ENCODE results near the gene EME1.

Gene EME1

DNA sequence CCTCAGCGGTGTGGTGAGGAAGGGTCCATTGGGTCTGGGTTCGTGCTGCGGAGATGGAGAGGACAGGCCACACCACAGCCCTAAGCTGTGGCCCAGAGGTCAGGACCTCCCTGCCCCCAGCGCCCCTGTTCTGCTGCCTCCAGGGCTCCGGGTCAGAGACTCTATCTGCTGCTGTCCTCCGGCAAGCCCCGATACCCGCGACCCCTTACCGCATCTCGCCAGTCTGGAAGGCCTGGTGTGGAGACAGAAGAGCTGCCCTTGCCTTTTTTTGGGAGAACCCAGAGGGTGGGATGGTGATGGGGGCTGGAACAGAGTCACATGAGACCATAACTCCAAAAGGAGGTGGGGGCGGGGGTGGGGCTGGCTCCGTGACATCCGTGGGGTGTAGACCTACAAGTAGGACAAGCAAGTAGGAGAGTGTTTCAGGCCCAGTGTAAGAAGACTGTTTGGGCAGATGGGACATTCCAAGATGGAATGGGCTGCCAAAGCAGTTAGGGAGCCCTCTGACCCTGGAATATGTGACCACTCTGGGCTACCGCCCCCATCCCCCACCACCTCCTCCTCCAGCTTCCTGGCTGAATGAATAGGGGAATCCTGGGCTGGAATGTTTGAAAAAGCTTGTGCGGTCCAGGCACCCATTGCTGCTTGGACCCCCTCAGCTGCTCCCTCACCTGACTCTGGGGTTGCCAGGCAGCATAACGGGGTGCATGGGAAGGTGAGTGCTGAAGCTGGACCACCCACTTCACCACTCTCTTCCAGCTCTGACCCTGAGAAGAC is 25.7 kb upstream of the EME1 start:
- DNase-seq (ENCODE audit: low read depth in 1 of 2, low spot score in 1 of 2), result no peak

DNA sequence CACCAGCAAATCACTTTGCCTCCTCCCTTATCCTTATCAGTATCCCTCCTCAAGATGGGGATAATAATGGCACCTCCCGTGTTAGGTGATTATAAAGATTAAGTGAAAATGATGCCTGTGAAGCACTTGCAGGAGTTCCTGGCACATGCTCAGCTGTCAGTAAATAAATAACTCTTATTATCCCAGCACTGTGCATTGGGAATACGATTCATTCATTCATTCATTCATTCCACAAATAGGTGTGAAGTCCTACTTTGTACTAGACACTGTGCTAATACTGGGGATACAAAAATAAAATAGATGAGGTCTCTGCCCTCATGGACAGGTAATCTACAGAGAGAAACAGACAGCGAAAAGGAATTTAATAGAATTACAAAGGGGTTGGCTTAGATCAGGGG is 25.1 kb upstream of the EME1 start:
- no peak for DNase-seq (ENCODE audit: low read depth in 1 of 2, low spot score in 1 of 2)

DNA sequence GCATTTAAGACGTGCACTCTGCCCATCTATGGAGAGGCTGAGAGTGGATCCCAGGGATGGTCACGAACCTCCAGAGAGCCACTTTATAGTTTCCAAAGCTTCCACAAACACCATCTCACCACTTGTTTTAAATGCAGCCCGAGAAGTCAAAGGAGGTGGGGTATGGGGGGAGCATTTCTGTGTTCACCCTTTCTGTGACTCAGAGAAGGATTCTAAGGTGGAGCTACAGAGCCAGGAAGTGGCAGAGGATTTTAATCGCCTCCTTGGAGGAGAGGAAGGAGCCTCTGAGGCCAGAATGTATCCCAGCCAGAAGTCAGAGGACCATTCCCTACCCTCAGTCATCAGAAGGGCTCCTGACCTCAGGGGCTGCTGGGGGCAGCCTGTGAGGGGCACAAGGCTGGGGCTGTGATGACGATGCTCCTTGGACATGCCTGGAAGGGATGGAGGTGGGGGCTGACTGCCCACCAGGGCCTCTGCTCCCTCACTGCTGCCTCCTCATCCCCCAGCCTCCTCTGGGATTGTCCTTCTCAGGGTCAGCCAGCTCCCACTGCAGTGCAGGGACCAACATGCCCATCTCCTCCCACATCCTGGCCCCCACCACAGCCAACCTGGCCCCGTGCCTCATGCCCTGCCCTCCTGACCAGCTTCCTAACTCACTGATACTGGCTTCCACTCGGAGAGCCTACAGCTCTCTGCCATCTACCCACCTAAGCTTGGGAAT is 24.3 kb upstream of the EME1 start:
- no peak for DNase-seq (ENCODE audit: low read depth in 1 of 2, low spot score in 1 of 2)

DNA sequence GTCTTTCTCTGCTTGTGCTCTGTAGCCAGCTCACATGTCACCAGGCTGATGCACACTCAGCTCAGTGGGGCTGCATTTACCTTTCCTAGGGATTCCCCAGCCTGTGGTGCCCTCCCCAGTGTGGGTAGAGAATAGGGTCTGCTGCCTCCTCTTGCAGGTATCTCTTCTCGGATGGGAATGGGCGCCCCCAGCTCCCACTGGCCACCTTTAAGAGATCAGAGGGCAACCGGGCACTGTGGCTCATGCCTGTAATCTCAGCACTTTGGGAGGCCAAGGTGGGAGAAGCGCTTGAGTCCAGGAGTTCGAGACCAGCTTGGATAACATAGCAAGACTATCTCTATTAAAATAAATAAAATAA is 23.8 kb upstream of the EME1 start:
- no peak for DNase-seq (ENCODE audit: low read depth in 1 of 2, low spot score in 1 of 2)

DNA sequence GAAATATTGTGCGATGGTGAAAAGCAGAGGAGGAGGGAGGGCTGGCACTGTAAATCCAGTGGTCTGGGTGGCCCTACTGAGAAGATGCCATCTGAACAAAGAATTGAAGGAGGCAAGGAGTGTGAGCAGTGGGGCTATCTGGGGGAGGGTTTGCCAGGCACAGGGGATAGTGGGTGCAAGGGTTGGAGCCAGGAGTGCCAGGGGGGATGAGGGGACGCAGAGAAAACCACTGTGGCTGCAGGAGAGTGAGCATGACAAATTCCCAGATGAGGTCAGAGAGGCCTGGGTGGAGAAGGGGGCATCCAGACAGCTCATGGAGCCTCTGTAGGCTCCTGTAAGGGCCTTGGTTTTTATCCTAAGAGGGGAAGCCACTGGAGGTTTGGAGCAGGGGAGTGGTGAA is 22.3 kb upstream of the EME1 start:
- DNase-seq (ENCODE audit: low read depth in 1 of 2, low spot score in 1 of 2), result no peak

DNA sequence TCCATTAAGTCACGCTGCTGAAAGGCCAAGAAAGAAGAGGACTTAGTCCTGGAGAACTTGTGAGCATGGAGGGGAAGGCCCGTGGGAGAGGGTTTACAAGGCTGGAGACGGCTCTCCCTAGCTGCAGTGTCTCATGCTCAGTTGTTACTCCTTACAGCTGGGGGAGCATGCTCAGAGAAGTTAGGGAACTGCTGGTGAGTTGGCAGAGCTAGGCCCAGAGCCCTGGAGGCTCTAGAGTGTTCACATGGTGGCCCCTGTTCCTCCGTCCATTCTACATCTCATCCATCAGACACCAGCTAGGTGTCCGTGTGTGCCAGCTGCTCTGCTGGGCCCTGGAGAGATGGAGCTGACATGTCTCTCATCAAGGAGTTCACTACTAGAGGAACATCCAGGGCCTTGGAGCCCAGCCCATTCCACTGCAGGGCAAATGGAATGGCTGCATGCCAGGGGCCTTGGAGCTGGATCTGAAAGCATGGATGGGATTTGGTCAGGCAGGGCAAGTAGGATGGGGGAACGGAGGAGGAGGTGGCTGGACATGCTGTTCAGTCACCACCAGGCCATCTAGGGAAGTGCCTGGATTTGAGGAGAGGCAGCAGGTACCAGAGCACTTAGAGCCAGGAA is 20.8 kb upstream of the EME1 start:
- DNase-seq (ENCODE audit: low read depth in 1 of 2, low spot score in 1 of 2), result no peak

DNA sequence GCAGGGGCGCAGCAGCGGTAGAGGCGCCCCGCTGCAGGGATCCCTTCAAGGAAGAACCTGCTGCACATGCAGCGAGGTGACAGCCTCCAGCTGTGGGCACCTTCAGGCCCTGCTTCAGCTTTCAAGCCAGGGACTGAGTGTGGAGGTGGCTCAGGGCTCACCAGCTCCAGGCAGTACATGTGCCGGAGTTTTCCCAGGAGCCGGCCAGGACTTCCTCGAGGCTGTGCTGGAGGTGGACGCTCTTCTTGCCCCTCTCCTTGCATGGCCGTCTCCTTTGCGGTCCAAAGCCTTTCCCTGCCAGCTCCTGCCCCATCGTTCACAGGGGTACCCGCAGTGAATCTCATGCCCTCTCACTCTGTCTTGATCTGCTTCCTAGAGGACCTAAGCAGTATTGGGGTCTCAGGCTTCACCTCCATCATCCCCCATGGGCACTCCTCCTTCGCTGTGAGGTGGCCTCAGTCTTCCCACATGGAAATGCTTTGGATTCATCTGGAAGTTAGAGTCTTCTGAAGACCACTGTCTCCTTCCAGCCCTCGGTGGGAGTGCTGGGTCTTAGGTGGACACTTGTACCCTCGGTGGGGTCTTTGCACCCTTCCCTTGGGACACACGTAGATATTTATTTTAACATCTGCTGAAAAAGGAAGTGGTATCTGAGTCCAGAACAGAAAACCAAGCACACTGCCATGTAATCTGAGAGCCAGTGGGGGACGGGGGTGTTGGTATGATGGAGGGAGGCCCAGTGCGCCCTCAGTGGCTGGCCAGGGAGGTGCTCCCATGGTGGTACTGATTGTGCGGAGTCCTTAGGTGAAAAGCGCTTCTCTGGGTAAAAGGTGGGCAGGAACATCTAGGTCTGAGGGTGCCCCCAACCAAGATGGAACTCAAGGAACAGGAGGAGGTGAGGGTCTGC is 20.1 kb upstream of the EME1 start:
- DNase-seq (ENCODE audit: low read depth in 1 of 2, low spot score in 1 of 2), result no peak

DNA sequence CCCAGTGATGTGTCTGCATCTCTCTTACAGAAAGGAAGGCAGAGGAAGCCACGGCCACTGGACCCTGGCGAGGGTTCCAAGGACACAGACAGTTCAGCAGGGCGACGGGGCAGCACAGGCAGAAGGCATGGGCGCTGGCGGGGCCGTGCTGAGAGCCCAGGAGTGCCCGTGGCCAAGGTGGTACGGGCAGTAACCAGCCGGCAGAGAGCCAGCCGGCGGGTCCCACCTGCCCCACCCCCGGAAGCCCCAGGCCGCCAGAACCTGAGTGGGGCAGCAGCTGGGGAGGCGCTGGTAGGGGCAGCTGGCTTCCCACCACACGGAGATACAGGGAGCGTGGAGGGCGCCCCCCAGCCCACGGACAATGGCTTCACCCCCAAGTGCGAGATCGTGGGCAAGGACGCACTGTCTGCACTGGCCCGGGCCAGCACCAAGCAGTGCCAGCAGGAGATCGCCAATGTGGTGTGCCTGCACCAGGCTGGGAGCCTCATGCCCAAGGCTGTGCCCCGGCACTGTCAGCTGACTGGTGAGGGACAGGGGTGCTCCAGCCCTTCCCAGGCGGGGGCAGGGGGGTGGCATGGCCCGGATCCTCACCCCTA is 19.3 kb upstream of the EME1 start:
- no peak for DNase-seq (ENCODE audit: low read depth in 1 of 2, low spot score in 1 of 2)

DNA sequence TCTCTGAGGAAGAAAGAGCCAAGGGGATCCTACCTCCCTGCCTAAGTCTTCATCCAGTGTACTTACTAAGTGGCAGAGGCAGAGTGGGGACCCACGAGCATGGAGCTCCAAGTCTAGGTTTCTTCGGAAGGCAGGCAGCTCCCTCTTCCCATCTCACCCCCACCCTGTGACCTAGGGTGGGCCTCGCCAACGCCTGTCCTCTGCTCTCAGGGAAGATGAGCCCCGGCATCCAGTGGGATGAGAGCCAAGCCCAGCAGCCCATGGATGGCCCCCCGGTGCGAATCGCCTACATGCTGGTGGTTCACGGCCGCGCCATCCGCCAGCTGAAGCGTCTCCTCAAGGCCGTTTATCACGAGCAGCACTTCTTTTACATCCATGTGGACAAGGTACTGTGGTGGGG is 18.8 kb upstream of the EME1 start:
- no peak for DNase-seq (ENCODE audit: low read depth in 1 of 2, low spot score in 1 of 2)

DNA sequence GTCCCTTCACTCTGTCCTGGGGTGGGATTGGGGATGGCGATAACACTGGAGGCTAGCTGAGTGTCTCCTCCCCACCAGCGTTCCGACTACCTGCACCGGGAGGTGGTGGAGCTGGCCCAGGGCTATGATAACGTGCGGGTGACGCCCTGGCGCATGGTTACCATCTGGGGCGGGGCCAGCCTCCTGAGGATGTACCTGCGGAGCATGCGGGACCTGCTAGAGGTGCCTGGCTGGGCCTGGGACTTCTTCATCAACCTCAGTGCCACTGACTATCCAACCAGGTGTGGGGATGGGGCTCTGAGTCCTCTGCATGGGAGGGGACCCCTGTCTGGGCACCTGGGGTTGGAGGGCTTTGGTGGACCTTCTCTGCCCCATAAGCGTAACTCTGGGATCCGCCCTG is 18.3 kb upstream of the EME1 start:
- no peak for DNase-seq (ENCODE audit: low read depth in 1 of 2, low spot score in 1 of 2)

DNA sequence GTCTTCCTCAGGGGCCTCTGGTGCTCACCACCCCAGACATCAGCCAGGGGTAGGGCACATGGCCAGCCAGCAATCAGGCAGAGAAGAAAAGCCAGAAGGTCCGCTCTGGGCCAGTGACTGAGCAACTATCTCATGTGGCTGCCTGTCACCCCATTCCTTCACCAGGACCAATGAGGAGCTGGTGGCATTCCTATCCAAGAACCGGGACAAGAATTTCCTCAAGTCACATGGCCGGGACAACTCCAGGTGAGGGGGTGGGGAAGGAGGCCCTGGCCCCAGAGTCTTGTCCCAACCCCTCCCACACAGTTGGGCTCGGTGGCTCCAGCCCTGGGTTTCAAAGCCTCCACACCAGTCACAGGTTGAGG is 17.7 kb upstream of the EME1 start:
- DNase-seq (ENCODE audit: low read depth in 1 of 2, low spot score in 1 of 2), result no peak

DNA sequence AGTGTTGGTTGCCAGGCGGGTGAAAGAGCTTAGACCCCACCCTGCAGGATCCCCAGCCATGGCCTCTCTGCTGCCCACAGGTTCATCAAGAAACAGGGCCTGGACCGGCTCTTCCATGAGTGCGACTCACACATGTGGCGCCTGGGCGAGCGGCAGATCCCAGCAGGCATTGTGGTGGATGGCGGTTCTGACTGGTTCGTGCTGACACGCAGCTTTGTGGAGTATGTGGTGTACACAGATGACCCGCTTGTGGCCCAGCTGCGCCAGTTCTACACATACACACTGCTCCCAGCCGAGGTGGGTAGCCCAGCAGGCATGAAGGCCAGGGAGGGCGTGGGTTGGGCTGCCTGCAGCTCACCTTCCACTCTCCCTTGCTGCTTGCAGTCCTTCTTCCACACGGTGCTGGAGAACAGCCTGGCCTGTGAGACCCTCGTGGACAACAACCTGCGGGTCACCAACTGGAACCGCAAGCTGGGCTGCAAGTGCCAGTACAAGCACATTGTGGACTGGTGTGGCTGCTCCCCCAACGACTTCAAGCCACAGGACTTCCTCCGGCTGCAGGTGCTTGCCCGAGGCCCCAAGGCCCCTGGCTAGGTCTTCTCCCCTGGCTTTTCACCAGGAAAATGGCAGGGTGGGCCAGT is 17.2 kb upstream of the EME1 start:
- no peak for DNase-seq (ENCODE audit: low read depth in 1 of 2, low spot score in 1 of 2)

DNA sequence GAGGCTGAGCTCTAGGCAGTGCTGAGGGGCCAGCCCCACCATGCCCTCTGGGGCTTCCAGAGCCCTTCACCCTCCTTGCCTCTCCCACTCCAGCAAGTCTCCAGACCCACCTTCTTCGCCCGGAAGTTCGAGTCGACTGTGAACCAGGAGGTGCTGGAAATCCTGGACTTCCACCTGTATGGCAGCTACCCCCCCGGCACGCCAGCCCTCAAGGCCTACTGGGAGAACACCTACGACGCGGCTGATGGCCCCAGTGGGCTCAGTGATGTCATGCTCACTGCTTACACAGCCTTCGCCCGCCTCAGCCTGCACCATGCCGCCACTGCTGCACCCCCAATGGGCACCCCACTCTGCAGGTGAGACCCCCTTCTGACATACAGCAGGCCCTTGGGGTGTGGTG is 16.6 kb upstream of the EME1 start:
- DNase-seq (ENCODE audit: low read depth in 1 of 2, low spot score in 1 of 2), result no peak

DNA sequence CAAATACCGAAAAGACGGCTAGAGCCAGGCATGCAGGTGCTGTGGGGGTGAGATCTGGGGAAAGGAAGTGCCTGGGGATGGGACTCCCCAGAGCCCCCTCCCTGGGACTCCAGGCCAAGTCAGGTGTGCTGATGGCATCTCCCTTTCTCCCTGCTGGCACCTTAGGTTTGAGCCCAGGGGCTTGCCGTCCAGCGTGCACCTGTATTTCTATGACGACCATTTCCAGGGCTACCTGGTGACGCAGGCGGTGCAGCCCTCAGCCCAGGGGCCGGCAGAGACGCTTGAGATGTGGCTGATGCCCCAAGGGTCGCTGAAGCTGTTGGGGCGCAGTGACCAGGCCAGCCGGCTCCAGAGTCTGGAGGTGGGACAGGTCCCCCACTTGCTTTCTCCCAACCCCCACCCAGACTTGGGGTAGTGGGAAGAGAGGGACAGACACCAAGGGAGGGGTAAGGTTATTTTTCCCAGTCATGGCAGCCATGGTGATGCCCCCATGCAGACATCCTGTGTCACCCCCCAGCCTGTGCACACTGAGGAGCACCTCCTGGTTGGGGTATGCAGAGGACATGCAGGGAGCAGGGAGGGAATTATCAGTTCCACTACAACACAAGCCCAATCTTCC is 16.0 kb upstream of the EME1 start:
- no peak for DNase-seq (ENCODE audit: low read depth in 1 of 2, low spot score in 1 of 2)

DNA sequence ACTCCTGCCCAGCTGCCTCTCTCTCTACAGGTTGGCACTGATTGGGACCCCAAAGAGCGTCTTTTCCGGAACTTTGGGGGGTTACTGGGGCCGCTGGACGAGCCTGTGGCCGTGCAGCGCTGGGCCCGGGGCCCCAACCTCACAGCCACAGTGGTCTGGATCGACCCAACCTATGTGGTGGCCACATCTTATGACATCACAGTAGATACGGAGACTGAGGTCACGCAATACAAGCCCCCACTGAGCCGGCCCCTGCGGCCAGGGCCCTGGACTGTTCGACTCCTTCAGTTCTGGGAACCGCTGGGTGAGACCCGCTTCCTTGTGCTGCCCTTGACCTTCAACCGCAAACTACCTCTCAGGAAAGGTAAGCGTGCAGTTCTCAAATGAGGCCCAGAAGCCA is 14.9 kb upstream of the EME1 start:
- no peak for DNase-seq (ENCODE audit: low read depth in 1 of 2, low spot score in 1 of 2)

DNA sequence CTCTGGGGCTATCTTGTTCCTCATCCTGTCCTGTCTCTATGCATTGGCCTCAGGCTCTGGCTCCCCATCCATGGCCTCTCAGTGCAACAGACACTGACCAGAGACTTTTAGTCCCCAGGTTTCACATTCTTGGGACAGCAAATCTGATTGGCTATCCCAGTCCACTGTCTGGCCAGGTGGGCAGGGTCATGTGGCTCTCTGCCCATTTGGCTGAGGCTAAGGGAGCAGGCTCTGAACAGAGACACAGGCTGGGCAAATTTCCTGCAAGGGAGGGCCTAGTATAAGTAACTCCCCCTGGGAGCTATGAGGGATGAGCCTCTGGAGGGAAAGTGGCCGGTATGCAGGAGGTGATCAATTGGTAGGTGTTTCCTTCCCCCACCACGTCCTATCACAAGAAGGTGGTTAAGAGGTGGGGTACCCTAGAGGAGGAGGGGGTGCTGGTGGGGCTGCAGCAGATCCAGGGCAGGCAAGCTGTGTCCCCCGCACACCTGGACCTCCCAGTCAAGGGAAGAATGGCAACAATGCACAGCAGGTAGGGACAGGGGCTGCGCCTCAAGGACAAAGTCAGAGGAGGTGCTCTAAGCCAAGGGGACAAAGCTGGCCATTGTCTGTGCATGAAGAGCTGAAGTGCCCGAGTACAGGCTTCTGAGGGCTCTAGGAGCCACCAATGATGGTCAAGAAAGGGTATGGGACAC is 13.9 kb upstream of the EME1 start:
- no peak for DNase-seq (ENCODE audit: low read depth in 1 of 2, low spot score in 1 of 2)

DNA sequence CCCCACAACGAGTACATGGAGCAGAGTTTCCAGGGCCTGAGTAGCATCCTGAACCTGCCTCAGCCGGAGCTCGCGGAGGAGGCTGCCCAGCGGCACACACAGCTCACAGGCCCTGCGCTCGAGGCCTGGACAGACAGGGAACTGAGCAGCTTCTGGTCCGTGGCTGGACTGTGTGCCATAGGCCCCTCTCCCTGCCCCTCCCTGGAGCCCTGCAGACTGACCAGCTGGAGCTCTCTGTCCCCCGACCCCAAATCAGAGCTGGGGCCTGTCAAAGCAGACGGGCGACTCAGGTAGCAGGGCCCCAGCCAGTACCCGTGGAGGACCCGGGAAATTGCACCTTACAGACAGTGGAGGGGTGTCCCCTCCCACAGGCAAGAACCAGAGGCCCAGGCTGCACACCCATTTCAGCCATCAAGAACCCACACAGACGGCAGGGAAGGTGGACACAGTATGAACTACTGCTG is 13.0 kb upstream of the EME1 start:
- DNase-seq (ENCODE audit: low read depth in 1 of 2, low spot score in 1 of 2), result no peak

DNA sequence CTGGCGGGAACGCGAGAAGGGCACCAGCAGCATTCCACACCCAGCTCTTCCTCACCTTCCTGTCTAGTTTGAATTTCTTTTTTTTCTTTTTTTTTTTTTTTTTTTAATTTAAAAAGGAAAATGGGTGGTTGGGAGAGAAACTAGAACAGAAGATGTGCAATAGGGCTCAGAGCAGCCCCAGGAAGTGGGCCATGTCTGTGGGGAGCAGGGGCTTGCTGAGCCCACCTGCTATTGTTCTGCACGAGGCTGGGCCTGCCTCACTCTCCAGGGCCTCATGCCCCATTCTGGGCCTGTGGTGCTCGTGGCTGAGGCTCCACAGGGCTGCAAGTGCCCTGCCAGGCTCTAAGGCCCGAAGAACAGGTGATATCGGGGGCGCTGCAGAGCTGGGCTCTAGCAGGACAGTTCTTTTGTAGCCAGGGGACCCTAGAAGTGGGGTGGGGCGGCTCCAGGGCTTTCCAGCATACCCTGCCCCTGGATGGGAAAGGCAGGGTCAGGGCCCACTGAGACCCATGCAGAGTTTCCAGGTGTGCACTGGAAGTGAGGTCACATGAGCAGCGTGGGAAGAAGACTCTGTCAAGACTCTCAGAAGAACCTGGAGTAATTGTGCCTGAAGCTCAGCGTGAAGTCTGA is 12.4 kb upstream of the EME1 start:
- no peak for DNase-seq (ENCODE audit: low read depth in 1 of 2, low spot score in 1 of 2)

All from activated T-helper 1 cell treated with anti-CD3 and anti-CD28 coated beads, Interleukin-2, amount 50 U/mL, for 16 hours (primary cell).